HepG2 (cell line): ENCODE results near the gene NISCH. TPM values are rescaled to one million over a fixed set of nuclear protein-coding genes. Genes with fewer than 3 reads are reported as not detected.

Experiments used
- CEBPB ChIP-seq: IDR thresholded peaks from 2 replicates; pipeline ENCODE4 v1.6.1; 2011; ENCODE audit warnings: low read depth, low read length, improper control_type of control experiment, borderline replicate concordance
- EED ChIP-seq: sonication (generic); formaldehyde crosslinking; IDR thresholded peaks from 2 replicates; pipeline ENCODE4 v1.5.0; 2020; ENCODE audit warnings: mild to moderate bottlenecking, missing genetic modification reagents
- ERF ChIP-seq: IDR thresholded peaks from 2 replicates; pipeline ENCODE4 v1.6.1; 2018; ENCODE audit warnings: missing biosample characterization, missing genetic modification reagents
- HNF1B ChIP-seq: sonication (generic); formaldehyde crosslinking; IDR thresholded peaks from 2 replicates; pipeline ENCODE4 v1.5.1; 2020; ENCODE audit warnings: mild to moderate bottlenecking, moderate library complexity, missing genetic modification reagents
- NR2F2 ChIP-seq: IDR thresholded peaks from 2 replicates; pipeline ENCODE4 v1.6.1; 2012; ENCODE audit warnings: low read depth, inconsistent platforms, borderline replicate concordance
- NRL ChIP-seq: sonication (generic); formaldehyde crosslinking; IDR thresholded peaks from 2 replicates; pipeline ENCODE4 v1.5.0; 2020; ENCODE audit warnings: missing genetic modification reagents, mild to moderate bottlenecking, moderate library complexity, borderline replicate concordance
- PBX3 ChIP-seq: sonication (generic); formaldehyde crosslinking; IDR thresholded peaks from 2 replicates; pipeline ENCODE4 v1.8.1; 2023; ENCODE audit warnings: missing genetic modification reagents, inconsistent platforms, borderline replicate concordance
- RBFOX2 ChIP-seq: fragments of 200-400 bp; formaldehyde crosslinking; IDR thresholded peaks from 2 replicates; pipeline ENCODE4 v1.6.1; 2017; ENCODE audit warnings: low read depth, mild to moderate bottlenecking, low read length
- SIN3A ChIP-seq: IDR thresholded peaks from 2 replicates; pipeline ENCODE4 v1.6.1; 2011; ENCODE audit warnings: low read depth, mild to moderate bottlenecking, control low read depth, low read length, borderline replicate concordance
- SOX5 ChIP-seq: IDR thresholded peaks from 2 replicates; pipeline ENCODE4 v1.6.1; 2016; ENCODE audit warnings: borderline replicate concordance
- TBX2 ChIP-seq: sonication (generic); formaldehyde crosslinking; IDR thresholded peaks from 2 replicates; pipeline ENCODE4 v1.5.0; 2020; ENCODE audit warnings: missing genetic modification reagents, mild to moderate bottlenecking, borderline replicate concordance
- TMF1 ChIP-seq: sonication (generic); formaldehyde crosslinking; IDR thresholded peaks from 2 replicates; pipeline ENCODE4 v1.8.1; 2022; ENCODE audit warnings: low read depth, missing genetic modification reagents
- ZFX ChIP-seq: sonication (generic); formaldehyde crosslinking; IDR thresholded peaks from 2 replicates; pipeline ENCODE4 v1.4.0; 2020; ENCODE audit warnings: mild to moderate bottlenecking, low read depth, missing genetic modification reagents, moderate library complexity
- ZNF234 ChIP-seq: sonication (generic); formaldehyde crosslinking; conservative IDR thresholded peaks from 2 replicates; pipeline ENCODE4 v1.5.1; 2020; ENCODE audit warnings: mild to moderate bottlenecking, missing genetic modification reagents
- ZNF446 ChIP-seq: sonication (generic); formaldehyde crosslinking; IDR thresholded peaks from 2 replicates; pipeline ENCODE4 v1.5.0; 2020; ENCODE audit warnings: mild to moderate bottlenecking, missing genetic modification reagents
- ZNF572 ChIP-seq: sonication (generic); formaldehyde crosslinking; IDR thresholded peaks from 2 replicates; pipeline ENCODE4 v1.5.1; 2020; ENCODE audit warnings: mild to moderate bottlenecking, missing genetic modification reagents
- ZNF737 ChIP-seq: sonication (generic); formaldehyde crosslinking; IDR thresholded peaks from 2 replicates; pipeline ENCODE4 v1.5.0; 2020; ENCODE audit warnings: missing genetic modification reagents, mild to moderate bottlenecking, borderline replicate concordance
- polyA plus RNA-seq, 8 experiments: library from polyadenylated mRNA; depleted of rRNA in 3 of 8; stranded (reverse) in 7 of 8; unstranded in 1 of 8; fragments of >200 nt; fragmentation: Illumina TruSeq in 4 of 8; extraction: Trizol in 4 of 8; gene quantifications; 2 replicates each; pipeline versions ENCODE4 v1.2.1 to v1.2.3, GENCODE V29; 2011 to 2016; ENCODE audit warnings: low read depth in 4 of 8, missing spikeins in 1 of 8, mixed read lengths in 1 of 8; ENCODE audit not compliant: insufficient read depth in 1 of 8
- total RNA-seq, 5 experiments: library from RNA; depleted of rRNA; stranded (reverse); fragments of >200 nt; fragmentation: Illumina TruSeq; extraction: Trizol; gene quantifications; 2 replicates each; pipeline ENCODE4 v1.2.3, GENCODE V29; 2016; ENCODE audit warnings: low read depth in 1 of 5
- TF ChIP-seq, protein P1 (sequence below): sonication (generic); formaldehyde crosslinking; IDR thresholded peaks from 2 replicates; pipeline ENCODE4 v1.9.0; 2021; ENCODE audit warnings: missing genetic modification reagents, borderline replicate concordance
- TF ChIP-seq, protein P2 (sequence below): sonication (generic); formaldehyde crosslinking; IDR thresholded peaks from 2 replicates; pipeline ENCODE4 v1.5.1; 2020; ENCODE audit warnings: missing genetic modification reagents, mild to moderate bottlenecking, borderline replicate concordance
- TF ChIP-seq, protein P3 (sequence below): IDR thresholded peaks from 2 replicates; pipeline ENCODE4 v1.6.1; 2016; ENCODE audit warnings: mild to moderate bottlenecking

Gene NISCH
- total and polyA plus RNA-seq, 2 of the 13 experiments (the other 11 are each of a cell fraction or from before 2014, with no cell fraction given) = 27.0 to 47.6 TPM

- no peak for TF ChIP-seq PBX3 (CRISPR knock-in tag)
- 0 out of 2 replicates have a peak, but pooled peaks have one; percentile 1 for TF ChIP-seq NR2F2
- no peak for TF ChIP-seq SOX5 (CRISPR knock-in tag)
- peak; percentile 65; the same call in 1 of the 2 replicates for TF ChIP-seq TBX2 (CRISPR knock-in tag)
- TF ChIP-seq SIN3A = no peak
- TF ChIP-seq CEBPB = no peak
- no peak for TF ChIP-seq ZNF737 (CRISPR knock-in tag)
- TF ChIP-seq ZNF234 (CRISPR knock-in tag) = 0 out of 2 replicates have a peak, but pooled peaks have one; percentile 61
- TF ChIP-seq, protein P1, sequence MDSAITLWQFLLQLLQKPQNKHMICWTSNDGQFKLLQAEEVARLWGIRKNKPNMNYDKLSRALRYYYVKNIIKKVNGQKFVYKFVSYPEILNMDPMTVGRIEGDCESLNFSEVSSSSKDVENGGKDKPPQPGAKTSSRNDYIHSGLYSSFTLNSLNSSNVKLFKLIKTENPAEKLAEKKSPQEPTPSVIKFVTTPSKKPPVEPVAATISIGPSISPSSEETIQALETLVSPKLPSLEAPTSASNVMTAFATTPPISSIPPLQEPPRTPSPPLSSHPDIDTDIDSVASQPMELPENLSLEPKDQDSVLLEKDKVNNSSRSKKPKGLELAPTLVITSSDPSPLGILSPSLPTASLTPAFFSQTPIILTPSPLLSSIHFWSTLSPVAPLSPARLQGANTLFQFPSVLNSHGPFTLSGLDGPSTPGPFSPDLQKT = no peak
- 0 out of 2 replicates have a peak, but pooled peaks have one; percentile 8 for TF ChIP-seq TMF1 (CRISPR knock-in tag)
- TF ChIP-seq ERF (CRISPR knock-in tag) = 0 out of 2 replicates have a peak, but pooled peaks have one; percentile 6
- TF ChIP-seq EED (CRISPR knock-in tag) = peak; percentile 76; the same call in 1 of the 2 replicates
- TF ChIP-seq ZNF572 (CRISPR knock-in tag) = 0 out of 2 replicates have a peak, but pooled peaks have one; percentile 81
- TF ChIP-seq NRL (CRISPR knock-in tag) = 0 out of 2 replicates have a peak, but pooled peaks have one; percentile 16
- TF ChIP-seq RBFOX2 = peak; percentile 75
- peak; percentile 85 for TF ChIP-seq ZNF446 (CRISPR knock-in tag)
- TF ChIP-seq, protein P2, sequence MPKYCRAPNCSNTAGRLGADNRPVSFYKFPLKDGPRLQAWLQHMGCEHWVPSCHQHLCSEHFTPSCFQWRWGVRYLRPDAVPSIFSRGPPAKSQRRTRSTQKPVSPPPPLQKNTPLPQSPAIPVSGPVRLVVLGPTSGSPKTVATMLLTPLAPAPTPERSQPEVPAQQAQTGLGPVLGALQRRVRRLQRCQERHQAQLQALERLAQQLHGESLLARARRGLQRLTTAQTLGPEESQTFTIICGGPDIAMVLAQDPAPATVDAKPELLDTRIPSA = 0 out of 2 replicates have a peak, but pooled peaks have one; percentile 29
- TF ChIP-seq ZFX (CRISPR knock-in tag) = peak; percentile 20
- 0 out of 2 replicates have a peak, but pooled peaks have one; percentile 36 for TF ChIP-seq HNF1B
- TF ChIP-seq, protein P3, sequence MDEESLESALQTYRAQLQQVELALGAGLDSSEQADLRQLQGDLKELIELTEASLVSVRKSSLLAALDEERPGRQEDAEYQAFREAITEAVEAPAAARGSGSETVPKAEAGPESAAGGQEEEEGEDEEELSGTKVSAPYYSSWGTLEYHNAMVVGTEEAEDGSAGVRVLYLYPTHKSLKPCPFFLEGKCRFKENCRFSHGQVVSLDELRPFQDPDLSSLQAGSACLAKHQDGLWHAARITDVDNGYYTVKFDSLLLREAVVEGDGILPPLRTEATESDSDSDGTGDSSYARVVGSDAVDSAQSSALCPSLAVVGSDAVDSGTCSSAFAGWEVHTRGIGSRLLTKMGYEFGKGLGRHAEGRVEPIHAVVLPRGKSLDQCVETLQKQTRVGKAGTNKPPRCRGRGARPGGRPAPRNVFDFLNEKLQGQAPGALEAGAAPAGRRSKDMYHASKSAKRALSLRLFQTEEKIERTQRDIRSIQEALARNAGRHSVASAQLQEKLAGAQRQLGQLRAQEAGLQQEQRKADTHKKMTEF (CRISPR knock-in tag) = peak; percentile 47; the same call in 1 of the 2 replicates
These were observed 77.6 kb downstream of the NISCH start (continued) for GRCh38 chr3:52532838-52533622.
